Panc1 (cell line): ENCODE measurements around the gene SMARCB1. TPM values are rescaled to one million over a fixed set of nuclear protein-coding genes. Genes with fewer than 3 reads are reported as not detected.

Experiments used
- ATAC-seq: fragments of 200-7000 bp; cut with Tn5 transposase; 2 replicates; pipeline ENCODE4 v1.9.1; 2020; ENCODE audit warnings: mild to moderate bottlenecking, moderate library complexity
- BruUV-seq: library from RNA; stranded (reverse); fragments of 400-500 nt; replicated peaks from 2 replicates; lab custom pipeline; 2021; lab: Mats Ljungman, UMichigan
- CTCF ChIA-PET: fragments of 300-600 bp; sonication (Branson Sonifier 250); formaldehyde crosslinking; loops from one replicate; lab custom pipeline; 2022; ENCODE audit warnings: antibody characterized with exemption; lab: Charles Lee
- POLR2A ChIA-PET: fragments of 300-600 bp; sonication (Branson Sonifier 250); formaldehyde crosslinking; loops from one replicate; lab custom pipeline; 2022; ENCODE audit warnings: antibody characterized with exemption; lab: Charles Lee
- DNase-seq: peaks from one replicate; pipeline ENCODE4 v3.0.0-alpha.2; 2010; ENCODE audit warnings: low read depth, low spot score
- H3K27ac ChIP-seq: 2 replicates; pipeline ENCODE4 v1.5.1; 2011; ENCODE audit warnings: mild to moderate bottlenecking, low read length, inconsistent platforms
- H3K27me3 ChIP-seq: fragments of 200-500 bp; sonication (Bioruptor generic); 2 replicates; pipeline ENCODE4 v1.6.0; 2014; ENCODE audit warnings: low read length, inconsistent platforms; ENCODE audit not compliant: control insufficient read depth, insufficient read depth
- H3K36me3 ChIP-seq: fragments of 200-500 bp; sonication (Bioruptor generic); 2 replicates; pipeline ENCODE4 v1.5.1; 2014; ENCODE audit warnings: inconsistent platforms, mild to moderate bottlenecking, low read length, moderate library complexity; ENCODE audit not compliant: control insufficient read depth, insufficient read depth
- H3K4me1 ChIP-seq: 2 replicates; pipeline ENCODE4 v1.5.1; 2011; ENCODE audit warnings: inconsistent platforms, mild to moderate bottlenecking, low read length, moderate library complexity; ENCODE audit not compliant: control insufficient read depth, insufficient read depth
- H3K4me3 ChIP-seq, 2 experiments: 2 replicates each; pipeline ENCODE4 v1.5.1; 2011 to 2012; ENCODE audit warnings: low read depth in 2 of 2, low read length in 2 of 2, mild to moderate bottlenecking in 2 of 2, inconsistent platforms in 1 of 2, moderate library complexity in 1 of 2
- H3K9me3 ChIP-seq: fragments of 200-500 bp; sonication (Bioruptor generic); 2 replicates; pipeline ENCODE4 v1.5.1; 2014; ENCODE audit warnings: low read depth, mild to moderate bottlenecking, inconsistent platforms, low read length, moderate library complexity; ENCODE audit not compliant: control insufficient read depth, insufficient read depth
- CTCF ChIP-seq: fragments of 450-650 bp; IDR thresholded peaks from 2 replicates; pipeline ENCODE4 v1.5.1; 2017; ENCODE audit warnings: mild to moderate bottlenecking
- POLR2AphosphoS5 ChIP-seq: IDR thresholded peaks from 2 replicates; pipeline ENCODE4 v1.6.1; 2012; ENCODE audit warnings: mild to moderate bottlenecking, low read depth, low read length, moderate library complexity
- REST ChIP-seq, 2 experiments: IDR thresholded peaks; 2 replicates each; pipeline ENCODE4 v1.6.1; 2011 to 2012; ENCODE audit warnings: low read depth in 2 of 2, control low read depth in 1 of 2, low read length in 1 of 2, mild to moderate bottlenecking in 1 of 2, moderate library complexity in 1 of 2; ENCODE audit not compliant: insufficient read depth in 1 of 2
- SIN3A ChIP-seq: IDR thresholded peaks from 2 replicates; pipeline ENCODE4 v1.6.1; 2012; ENCODE audit warnings: low read depth, mild to moderate bottlenecking, low read length, moderate library complexity, borderline replicate concordance; ENCODE audit not compliant: insufficient read depth
- TCF7L2 ChIP-seq: IDR thresholded peaks from 2 replicates; pipeline ENCODE4 v1.6.1; 2011; ENCODE audit warnings: mild to moderate bottlenecking, low read depth, low read length, inconsistent platforms
- in situ Hi-C: cut with HindIII; loops from 2 replicates; pipeline ENCODE4 v1.10.0; 2016; ENCODE audit warnings: low sequenced_read_pairs, low pct_unique_long_range_greater_than_20kb
- intact Hi-C: fragments of 100-400 bp; cut with micrococcal nuclease; formaldehyde crosslinking; loops from one replicate; pipeline ENCODE4 v1.10.0; 2022; ENCODE audit not compliant: unreplicated experiment
- total RNA-seq: library from RNA; stranded (reverse); gene quantifications from one replicate; pipeline ENCODE4 v1.2.1, GENCODE V29; 2021; ENCODE audit not compliant: unreplicated experiment

Gene SMARCB1
- total RNA-seq, 1 experiment from 2014 or later, result 70.2 TPM

GRCh38 chr22:23796461-23796860, 9.7 kb downstream of the SMARCB1 start:
- no peak for ATAC-seq
- TF ChIP-seq POLR2AphosphoS5 (no peak), SIN3A (no peak), CTCF (no peak), REST (IDR thresholded peaks at IDR 0.05; ENCODE audit: insufficient read depth in 1 of 2, low read depth in 2 of 2, low read length in 1 of 2) (no peak), TCF7L2 (no peak)
- intact Hi-C loops (no loop called here), in situ Hi-C loops (no loop called here)
- DNase-seq, result no peak
- BruUV-seq, result TSS peak; percentile 39
- Histone ChIP-seq H3K36me3 (no peaks in the 10 kb centered on the region), H3K27ac (no peak overlapping the region), H3K4me1 (no peaks in the 10 kb centered on the region), H3K9me3 (no peaks in the 10 kb centered on the region), H3K27me3 (no peaks in the 10 kb centered on the region), H3K4me3 (no peak overlapping the region)
- CTCF ChIA-PET, result no interaction called here
- POLR2A ChIA-PET, result no interaction called here

- DNase-seq (no peak), ATAC-seq (no peak)
- in situ Hi-C loops (no loop called here), intact Hi-C loops (no loop called here)
- Histone ChIP-seq H3K27ac (no peak overlapping the region), H3K27me3 (no peaks in the 10 kb centered on the region), H3K36me3 (peaks cover 4% of the 10 kb centered on the region; the same call in 1 of the 2 replicates), H3K4me3 (no peak overlapping the region), H3K9me3 (no peaks in the 10 kb centered on the region), H3K4me1 (no peaks in the 10 kb centered on the region)
- ChIA-PET CTCF (no interaction called here), POLR2A (no interaction called here)
- TF ChIP-seq CTCF, result no peak
- TF ChIP-seq TCF7L2, result no peak
- TF ChIP-seq SIN3A, result no peak
- no peak for TF ChIP-seq REST (IDR thresholded peaks at IDR 0.05; ENCODE audit: insufficient read depth in 1 of 2, low read depth in 2 of 2, low read length in 1 of 2)
- no peak for TF ChIP-seq POLR2AphosphoS5
- BruUV-seq, result no TSS peak
Observed at GRCh38 chr22:23800297-23801237, 13.8 kb downstream of the SMARCB1 start.
